SU-DHL-6 (cell line): ENCODE measurements around the gene TPBGL.

Source experiments
- H2AFZ ChIP-seq: fragments of 200-600 bp; sonication (generic); 2 replicates; pipeline ENCODE4 v1.6.1; 2014; ENCODE audit warnings: low read depth, mild to moderate bottlenecking, moderate library complexity, mixed read lengths, antibody characterized with exemption, low read length; ENCODE audit not compliant: severe bottlenecking
- H3F3A ChIP-seq: fragments of 200-600 bp; shearing (Covaris generic); 2 replicates; pipeline ENCODE4 v1.6.0; 2016; ENCODE audit warnings: antibody characterized with exemption, mild to moderate bottlenecking; ENCODE audit not compliant: insufficient read depth
- H3K27ac ChIP-seq: fragments of 200-600 bp; sonication (generic); 2 replicates; pipeline ENCODE4 v1.5.1; 2016; ENCODE audit warnings: low read depth, mild to moderate bottlenecking, low read length, moderate library complexity, mixed read lengths
- H3K27me3 ChIP-seq: fragments of 200-600 bp; sonication (generic), shearing (Covaris generic); 2 replicates; pipeline ENCODE4 v1.6.0; 2014; ENCODE audit warnings: mild to moderate bottlenecking, low read length
- H3K36me3 ChIP-seq: fragments of 200-600 bp; sonication (generic); 2 replicates; pipeline ENCODE4 v1.6.1; 2014; ENCODE audit warnings: mild to moderate bottlenecking, low read length, mixed read lengths
- H3K4me2 ChIP-seq: fragments of 300-600, 200-600 bp; shearing (Covaris generic), sonication (generic); 2 replicates; pipeline ENCODE4 v1.6.0; 2014; ENCODE audit warnings: low read length, low read depth, mild to moderate bottlenecking; ENCODE audit not compliant: poor library complexity, severe bottlenecking
- H3K4me3 ChIP-seq: fragments of 200-600 bp; sonication (generic); 2 replicates; pipeline ENCODE4 v1.5.1; 2014; ENCODE audit warnings: antibody characterized with exemption, low read length, mild to moderate bottlenecking, mixed read lengths; ENCODE audit not compliant: insufficient read depth, poor library complexity, severe bottlenecking
- H3K79me2 ChIP-seq: fragments of 200-600 bp; sonication (generic); 2 replicates; pipeline ENCODE4 v1.6.1; 2014; ENCODE audit warnings: mild to moderate bottlenecking, low read length, moderate library complexity; ENCODE audit not compliant: insufficient read depth
- H3K9ac ChIP-seq: fragments of 200-600 bp; sonication (generic); 2 replicates; pipeline ENCODE4 v1.7.0; 2014; ENCODE audit warnings: mild to moderate bottlenecking, low read length
- H3K9me2 ChIP-seq: fragments of 200-600 bp; sonication (generic); replicated peaks from 2 replicates; pipeline ENCODE4 v1.6.1; 2014; ENCODE audit warnings: low read length; ENCODE audit not compliant: insufficient read depth
- H3K9me3 ChIP-seq: fragments of 200-600 bp; sonication (generic); 2 replicates; pipeline ENCODE4 v1.6.1; 2014; ENCODE audit warnings: low read length, mixed read lengths; ENCODE audit not compliant: insufficient read depth
- H4K20me1 ChIP-seq: fragments of 200-600 bp; sonication (generic); 2 replicates; pipeline ENCODE4 v1.6.1; 2014; ENCODE audit warnings: low read depth, mild to moderate bottlenecking, antibody characterized with exemption, low read length, moderate library complexity, mixed read lengths
- EZH2phosphoT487 ChIP-seq: fragments of 200-600 bp; sonication (generic), shearing (Covaris generic); conservative IDR thresholded peaks from 2 replicates; pipeline ENCODE4 v1.6.1; 2018; ENCODE audit warnings: mild to moderate bottlenecking, antibody characterized with exemption, low read length, moderate library complexity, mixed read lengths
- TF ChIP-seq, protein P1 (sequence below): fragments of 200-600 bp; sonication (generic); IDR thresholded peaks from one replicate; pipeline ENCODE4 v1.5.1; 2017; ENCODE audit warnings: antibody characterized with exemption, mild to moderate bottlenecking, low read length, moderate library complexity; ENCODE audit not compliant: insufficient read depth, poor library complexity, severe bottlenecking

TPBGL gene

DNA sequence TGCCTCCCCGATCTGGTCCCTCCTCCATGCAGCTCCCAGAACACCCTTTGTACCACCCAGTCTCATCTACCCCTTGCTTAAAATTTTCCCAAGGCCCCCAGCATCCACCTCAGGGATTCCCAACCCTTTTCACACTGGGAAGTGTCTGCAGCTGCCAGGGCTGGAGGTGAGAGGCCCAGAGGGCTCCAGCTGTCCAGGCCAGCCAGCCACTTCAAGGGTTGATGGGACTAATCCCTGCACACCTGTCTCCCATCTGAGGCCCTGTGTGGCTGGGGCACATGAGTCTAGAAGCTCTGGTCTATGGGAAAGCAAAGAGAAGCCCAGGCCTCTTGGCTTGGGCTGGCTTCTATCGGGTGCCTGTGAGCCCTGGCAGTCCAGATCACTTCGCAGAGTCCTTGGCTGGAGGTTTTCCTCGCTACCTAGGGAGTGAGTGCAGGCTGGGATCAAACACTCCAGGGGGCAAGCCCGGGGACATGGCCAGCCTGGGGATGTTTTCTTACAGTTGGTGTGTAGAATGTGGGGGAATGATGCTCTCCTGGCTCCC is 41.1 kb upstream of the TPBGL start:
- no peaks in the 10 kb centered on the region for H3K9me2 ChIP-seq
- H3K4me2 ChIP-seq: no peak overlapping the region
- H3K27ac ChIP-seq: no peak overlapping the region
- H4K20me1 ChIP-seq: no peaks in the 10 kb centered on the region
- no peak overlapping the region for H2AFZ ChIP-seq
- H3K36me3 ChIP-seq: no peaks in the 10 kb centered on the region
- H3K79me2 ChIP-seq: no peaks in the 10 kb centered on the region
- H3K9ac ChIP-seq: no peak overlapping the region
- no peaks in the 10 kb centered on the region for H3K9me3 ChIP-seq
- no peaks in the 10 kb centered on the region for H3F3A ChIP-seq
- no peaks in the 10 kb centered on the region for H3K27me3 ChIP-seq
- TF ChIP-seq, protein P1, sequence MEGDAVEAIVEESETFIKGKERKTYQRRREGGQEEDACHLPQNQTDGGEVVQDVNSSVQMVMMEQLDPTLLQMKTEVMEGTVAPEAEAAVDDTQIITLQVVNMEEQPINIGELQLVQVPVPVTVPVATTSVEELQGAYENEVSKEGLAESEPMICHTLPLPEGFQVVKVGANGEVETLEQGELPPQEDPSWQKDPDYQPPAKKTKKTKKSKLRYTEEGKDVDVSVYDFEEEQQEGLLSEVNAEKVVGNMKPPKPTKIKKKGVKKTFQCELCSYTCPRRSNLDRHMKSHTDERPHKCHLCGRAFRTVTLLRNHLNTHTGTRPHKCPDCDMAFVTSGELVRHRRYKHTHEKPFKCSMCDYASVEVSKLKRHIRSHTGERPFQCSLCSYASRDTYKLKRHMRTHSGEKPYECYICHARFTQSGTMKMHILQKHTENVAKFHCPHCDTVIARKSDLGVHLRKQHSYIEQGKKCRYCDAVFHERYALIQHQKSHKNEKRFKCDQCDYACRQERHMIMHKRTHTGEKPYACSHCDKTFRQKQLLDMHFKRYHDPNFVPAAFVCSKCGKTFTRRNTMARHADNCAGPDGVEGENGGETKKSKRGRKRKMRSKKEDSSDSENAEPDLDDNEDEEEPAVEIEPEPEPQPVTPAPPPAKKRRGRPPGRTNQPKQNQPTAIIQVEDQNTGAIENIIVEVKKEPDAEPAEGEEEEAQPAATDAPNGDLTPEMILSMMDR: no peak
- no peak for TF ChIP-seq EZH2phosphoT487
- H3K4me3 ChIP-seq: no peak overlapping the region

DNA sequence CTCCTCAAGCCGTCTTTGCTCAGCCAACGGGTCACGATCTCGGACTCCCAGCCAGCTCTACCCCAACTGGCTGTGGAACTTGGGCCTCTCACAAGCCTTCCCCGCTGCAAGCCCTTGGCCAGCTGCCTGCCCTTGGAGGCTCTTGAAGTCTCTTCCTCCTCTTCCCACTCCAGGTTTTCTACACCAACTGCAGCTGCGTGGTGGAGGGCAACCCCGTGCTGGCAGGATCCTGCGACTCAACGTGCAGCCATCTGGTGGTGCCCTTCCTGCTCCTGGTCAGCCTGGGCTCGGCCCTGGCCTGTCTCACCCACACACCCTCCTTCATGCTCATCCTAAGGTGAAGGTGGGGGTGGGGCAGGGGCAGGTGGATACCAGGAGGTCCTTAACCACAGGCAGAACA is 40.5 kb upstream of the TPBGL start:
- Histone ChIP-seq H3K36me3 (no peaks in the 10 kb centered on the region), H3K79me2 (no peaks in the 10 kb centered on the region), H3K27ac (no peak overlapping the region), H3F3A (no peaks in the 10 kb centered on the region), H3K9me2 (no peaks in the 10 kb centered on the region), H2AFZ (no peak overlapping the region), H3K9me3 (no peaks in the 10 kb centered on the region), H3K27me3 (no peaks in the 10 kb centered on the region), H3K9ac (no peak overlapping the region), H3K4me2 (no peak overlapping the region), H4K20me1 (no peaks in the 10 kb centered on the region), H3K4me3 (no peak overlapping the region)
- TF ChIP-seq EZH2phosphoT487: no peak
- TF ChIP-seq, protein P1: no peak

- Histone ChIP-seq H3K27me3 (no peaks in the 10 kb centered on the region), H3K9me2 (no peaks in the 10 kb centered on the region), H3F3A (no peaks in the 10 kb centered on the region), H4K20me1 (no peaks in the 10 kb centered on the region), H2AFZ (no peak overlapping the region), H3K36me3 (no peaks in the 10 kb centered on the region), H3K4me3 (no peak overlapping the region), H3K79me2 (no peaks in the 10 kb centered on the region), H3K4me2 (no peak overlapping the region), H3K27ac (no peak overlapping the region), H3K9ac (no peak overlapping the region), H3K9me3 (no peaks in the 10 kb centered on the region)
- no peak for TF ChIP-seq EZH2phosphoT487
- TF ChIP-seq, protein P1: no peak
Measured at GRCh38 chr11:75200531-75200930, 40.0 kb upstream of the TPBGL start.
